RCC 7860 (cell line): ENCODE measurements around the gene ZAR1.

Experiments
- DNase-seq: peaks from one replicate; pipeline ENCODE4 v3.0.0-alpha.2; 2015; ENCODE audit warnings: low spot score
- FAIRE-seq: peaks from 2 replicates; lab custom pipeline; 2012; peaks lifted over from hg19 to GRCh38; lab: Jason Lieb, UNC

The ZAR1 gene

GRCh38 chr4:48484494-48485168 lies 5.4 kb upstream of the ZAR1 start:
- no peak for FAIRE-seq
- DNase-seq: no peak

- FAIRE-seq: no peak
- DNase-seq: no peak
Observed at GRCh38 chr4:48489683-48490011, 405 bp upstream of the ZAR1 start.

GRCh38 chr4:48490680-48491513 lies 845 bp downstream of the ZAR1 start:
- FAIRE-seq: no peak

GRCh38 chr4:48491514-48492176 lies 1.6 kb downstream of the ZAR1 start:
- DNase-seq (no peak), FAIRE-seq (no peak)

More at GRCh38 chr4:48490680-48491513, 845 bp downstream of the ZAR1 start:
- no peak for DNase-seq

GRCh38 chr4:48493452-48494100 lies 3.5 kb downstream of the ZAR1 start:
- FAIRE-seq (no peak), DNase-seq (no peak)

GRCh38 chr4:48495941-48496340 lies 5.9 kb downstream of the ZAR1 start:
- DNase-seq (no peak), FAIRE-seq (no peak)

- FAIRE-seq: no peak
- no peak for DNase-seq
Observed at GRCh38 chr4:48498895-48499294, 8.8 kb downstream of the ZAR1 start.

GRCh38 chr4:48499551-48500066 lies 9.6 kb downstream of the ZAR1 start:
- no peak for FAIRE-seq
- no peak for DNase-seq

- FAIRE-seq: no peak
- DNase-seq: no peak
Observed at GRCh38 chr4:48503233-48504025, 13.4 kb downstream of the ZAR1 start.

GRCh38 chr4:48504026-48504330 lies 13.9 kb downstream of the ZAR1 start:
- DNase-seq (no peak), FAIRE-seq (no peak)

GRCh38 chr4:48504352-48504751 lies 14.3 kb downstream of the ZAR1 start:
- DNase-seq: no peak
- no peak for FAIRE-seq

GRCh38 chr4:48506716-48507115 lies 16.7 kb downstream of the ZAR1 start:
- FAIRE-seq (no peak), DNase-seq (no peak)

GRCh38 chr4:48509543-48509942 lies 19.5 kb downstream of the ZAR1 start:
- no peak for FAIRE-seq
- no peak for DNase-seq

- no peak for DNase-seq
- no peak for FAIRE-seq
Observed at GRCh38 chr4:48518143-48518542, 28.1 kb downstream of the ZAR1 start.

GRCh38 chr4:48526406-48526805 lies 36.4 kb downstream of the ZAR1 start:
- FAIRE-seq: no peak

GRCh38 chr4:48538358-48538757 lies 48.3 kb downstream of the ZAR1 start:
- DNase-seq (no peak), FAIRE-seq (no peak)

More at GRCh38 chr4:48526406-48526805, 36.4 kb downstream of the ZAR1 start:
- DNase-seq: no peak

- DNase-seq (no peak), FAIRE-seq (no peak)
Observed at GRCh38 chr4:48539597-48539996, 49.5 kb downstream of the ZAR1 start.

- no peak for FAIRE-seq
- no peak for DNase-seq
Observed at GRCh38 chr4:48542888-48543287, 52.8 kb downstream of the ZAR1 start.

GRCh38 chr4:48543796-48544195 lies 53.7 kb downstream of the ZAR1 start:
- no peak for DNase-seq
- no peak for FAIRE-seq
